Measurements from ENCODE around the gene GCM1.

The GCM1 gene

GRCh38 chr6:53152576-53152975, 3.9 kb upstream of the GCM1 start:
- DNase-seq (ENCODE audit: low read depth), result no peak

- DNase-seq (ENCODE audit: low read depth), result peak; percentile 30
These were observed 3.0 kb upstream of the GCM1 start for GRCh38 chr6:53151676-53152075.

GRCh38 chr6:53144802-53145201, 3.8 kb downstream of the GCM1 start:
- DNase-seq (ENCODE audit: low read depth), result no peak

GRCh38 chr6:53143710-53144109, 4.9 kb downstream of the GCM1 start:
- DNase-seq (ENCODE audit: low read depth), result no peak

GRCh38 chr6:53142810-53143209, 5.8 kb downstream of the GCM1 start:
- DNase-seq (ENCODE audit: low read depth), result no peak

- no peak for DNase-seq (ENCODE audit: low read depth)
These were observed 8.7 kb downstream of the GCM1 start for GRCh38 chr6:53139841-53140413.

- DNase-seq (ENCODE audit: low read depth), result no peak
These were observed 12.5 kb downstream of the GCM1 start for GRCh38 chr6:53136000-53136609.

GRCh38 chr6:53134601-53135235, 13.9 kb downstream of the GCM1 start:
- peak; percentile 3 for DNase-seq (ENCODE audit: low read depth)

GRCh38 chr6:53133961-53134360, 14.7 kb downstream of the GCM1 start:
- no peak for DNase-seq (ENCODE audit: low read depth)

- no peak for DNase-seq (ENCODE audit: low read depth)
These were observed 17.9 kb downstream of the GCM1 start for GRCh38 chr6:53130569-53131290.

GRCh38 chr6:53128842-53129241, 19.8 kb downstream of the GCM1 start:
- no peak for DNase-seq (ENCODE audit: low read depth)

GRCh38 chr6:53125276-53125675, 23.4 kb downstream of the GCM1 start:
- DNase-seq (ENCODE audit: low read depth), result no peak

- DNase-seq (ENCODE audit: low read depth), result no peak
These were observed 24.4 kb downstream of the GCM1 start for GRCh38 chr6:53124131-53124800.

GRCh38 chr6:53119772-53120409, 28.8 kb downstream of the GCM1 start:
- DNase-seq (ENCODE audit: low read depth), result peak; percentile 74

GRCh38 chr6:53119349-53119748, 29.3 kb downstream of the GCM1 start:
- DNase-seq (ENCODE audit: low read depth), result no peak

- DNase-seq (ENCODE audit: low read depth), result no peak
These were observed 32.9 kb downstream of the GCM1 start for GRCh38 chr6:53115741-53116140.

- no peak for DNase-seq (ENCODE audit: low read depth)
These were observed 33.5 kb downstream of the GCM1 start for GRCh38 chr6:53115113-53115512.

GRCh38 chr6:53113742-53114141, 34.9 kb downstream of the GCM1 start:
- DNase-seq (ENCODE audit: low read depth), result no peak

GRCh38 chr6:53112871-53113270, 35.8 kb downstream of the GCM1 start:
- no peak for DNase-seq (ENCODE audit: low read depth)

GRCh38 chr6:53112404-53112803, 36.2 kb downstream of the GCM1 start:
- DNase-seq (ENCODE audit: low read depth), result no peak

- no peak for DNase-seq (ENCODE audit: low read depth)
These were observed 36.8 kb downstream of the GCM1 start for GRCh38 chr6:53111865-53112264.

GRCh38 chr6:53109612-53110011, 39.0 kb downstream of the GCM1 start:
- no peak for DNase-seq (ENCODE audit: low read depth)
